ENCODE measurements around the gene TMEM176A. TPM values are rescaled to one million over a fixed set of nuclear protein-coding genes. Genes with fewer than 3 reads are reported as not detected.
A peak's percentile ranks its signal among the peaks of the same experiment; 100 is the strongest.
"Not testable (repeated sequence)": the region's sequence is repeated elsewhere in the genome, so short reads cannot be mapped to it uniquely, and the experiment has no call there.

TMEM176A gene
- total RNA-seq, 1 donor from 2014 or later = 2.0 TPM

GRCh38 chr7:150804802-150805201 is 4.2 kb downstream of the TMEM176A start:
- peaks cover 5% of the 10 kb centered on the region for H3K9me3 Mint-ChIP-seq
- H3K4me3 Mint-ChIP-seq = no peak overlapping the region
- no peaks in the 10 kb centered on the region for H3K4me1 Mint-ChIP-seq
- H3K36me3 Mint-ChIP-seq (ENCODE audit: low read depth) = peaks cover 4% of the 10 kb centered on the region
- TF ChIP-seq CTCF (conservative IDR thresholded peaks at IDR 0.05) = no peak
- DNase-seq (ENCODE audit: low read depth, low spot score) = no peak
- H3K27me3 Mint-ChIP-seq (ENCODE audit: low read depth) = peaks cover 29% of the 10 kb centered on the region
- peak overlapping the region; percentile 81 for H3K27ac Mint-ChIP-seq (ENCODE audit: unreplicated experiment)

DNA sequence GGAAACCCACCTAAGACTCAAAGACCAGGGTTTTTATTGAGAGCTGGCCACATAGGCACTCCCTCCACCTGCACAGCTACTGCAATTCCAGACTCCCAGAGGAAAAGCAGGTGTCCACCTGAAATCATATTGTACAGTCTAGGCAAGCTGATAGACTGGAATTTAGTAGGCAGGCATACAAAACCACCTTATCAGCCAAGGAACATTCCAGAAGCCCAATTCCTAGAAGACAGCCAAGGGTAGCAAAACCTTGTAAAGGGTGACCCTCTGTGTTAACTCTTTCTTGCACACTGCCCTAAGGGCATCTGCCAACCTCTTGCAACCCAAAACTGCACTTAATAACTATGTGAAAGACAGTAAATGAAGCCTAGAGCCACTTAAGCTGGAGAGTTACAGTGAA is 5.3 kb downstream of the TMEM176A start:
- Mint-ChIP-seq H3K4me1 (no peaks in the 10 kb centered on the region), H3K27ac (ENCODE audit: unreplicated experiment) (no peak overlapping the region), H3K27me3 (ENCODE audit: low read depth) (peaks cover 34% of the 10 kb centered on the region), H3K36me3 (ENCODE audit: low read depth) (peaks cover 4% of the 10 kb centered on the region), H3K4me3 (no peak overlapping the region), H3K9me3 (peaks cover 5% of the 10 kb centered on the region)
- no peak for DNase-seq (ENCODE audit: low read depth, low spot score)
- no peak for TF ChIP-seq CTCF (conservative IDR thresholded peaks at IDR 0.05)

GRCh38 chr7:150806454-150806853 is 5.9 kb downstream of the TMEM176A start:
- TF ChIP-seq CTCF (conservative IDR thresholded peaks at IDR 0.05) = no peak
- no peak for DNase-seq (ENCODE audit: low read depth, low spot score)
- peaks cover 5% of the 10 kb centered on the region for H3K9me3 Mint-ChIP-seq
- peaks cover 4% of the 10 kb centered on the region for H3K36me3 Mint-ChIP-seq (ENCODE audit: low read depth)
- H3K27ac Mint-ChIP-seq (ENCODE audit: unreplicated experiment) = no peak overlapping the region
- H3K27me3 Mint-ChIP-seq (ENCODE audit: low read depth) = peaks cover 28% of the 10 kb centered on the region
- H3K4me1 Mint-ChIP-seq = no peaks in the 10 kb centered on the region
- no peak overlapping the region for H3K4me3 Mint-ChIP-seq

GRCh38 chr7:150806863-150807262 is 6.3 kb downstream of the TMEM176A start:
- peaks cover 25% of the 10 kb centered on the region for H3K27me3 Mint-ChIP-seq (ENCODE audit: low read depth)
- peaks cover 7% of the 10 kb centered on the region for H3K36me3 Mint-ChIP-seq (ENCODE audit: low read depth)
- DNase-seq (ENCODE audit: low read depth, low spot score) = no peak
- no peak overlapping the region for H3K27ac Mint-ChIP-seq (ENCODE audit: unreplicated experiment)
- H3K4me1 Mint-ChIP-seq = no peaks in the 10 kb centered on the region
- no peak overlapping the region for H3K4me3 Mint-ChIP-seq
- no peak for TF ChIP-seq CTCF (conservative IDR thresholded peaks at IDR 0.05)
- peaks cover 5% of the 10 kb centered on the region for H3K9me3 Mint-ChIP-seq

GRCh38 chr7:150807616-150808438 is 7.3 kb downstream of the TMEM176A start:
- not testable (repeated sequence) for H3K4me1 Mint-ChIP-seq; H3K36me3 Mint-ChIP-seq (ENCODE audit: low read depth); H3K9me3 Mint-ChIP-seq; DNase-seq (ENCODE audit: low read depth, low spot score); H3K4me3 Mint-ChIP-seq; H3K27ac Mint-ChIP-seq (ENCODE audit: unreplicated experiment)
- H3K27me3 Mint-ChIP-seq (ENCODE audit: low read depth) = peaks cover 16% of the 10 kb centered on the region

GRCh38 chr7:150814328-150815001 is 13.9 kb downstream of the TMEM176A start:
- no peak for TF ChIP-seq CTCF (conservative IDR thresholded peaks at IDR 0.05)
- no peak for DNase-seq (ENCODE audit: low read depth, low spot score)
- Mint-ChIP-seq H3K4me1 (peaks cover 7% of the 10 kb centered on the region), H3K27ac (ENCODE audit: unreplicated experiment) (no peak overlapping the region), H3K9me3 (peaks cover 10% of the 10 kb centered on the region), H3K36me3 (ENCODE audit: low read depth) (peaks cover 12% of the 10 kb centered on the region), H3K4me3 (no peak overlapping the region), H3K27me3 (ENCODE audit: low read depth) (peaks cover 10% of the 10 kb centered on the region)

Measured in neural crest cell (in vitro differentiated cells).